HG03066 (cell line): ENCODE data around the gene KIAA0930.
A peak's percentile ranks its signal among the peaks of the same experiment; 100 is the strongest.

Experiments used
- ATAC-seq: cut with Tn5 transposase; IDR thresholded peaks from one replicate; pipeline ENCODE4 v1.9.1; 2021; ENCODE audit warnings: low read depth; ENCODE audit not compliant: unreplicated experiment

KIAA0930 gene

GRCh38 chr22:45238957-45239680 is 1.6 kb downstream of the KIAA0930 start:
- no peak for ATAC-seq

GRCh38 chr22:45238076-45238956 is 2.4 kb downstream of the KIAA0930 start:
- no peak for ATAC-seq

GRCh38 chr22:45237065-45237990 is 3.4 kb downstream of the KIAA0930 start:
- no peak for ATAC-seq

GRCh38 chr22:45235851-45236342 is 4.8 kb downstream of the KIAA0930 start:
- no peak for ATAC-seq

- peak; percentile 82 for ATAC-seq
These were observed 5.5 kb downstream of the KIAA0930 start for GRCh38 chr22:45235101-45235777.

DNA sequence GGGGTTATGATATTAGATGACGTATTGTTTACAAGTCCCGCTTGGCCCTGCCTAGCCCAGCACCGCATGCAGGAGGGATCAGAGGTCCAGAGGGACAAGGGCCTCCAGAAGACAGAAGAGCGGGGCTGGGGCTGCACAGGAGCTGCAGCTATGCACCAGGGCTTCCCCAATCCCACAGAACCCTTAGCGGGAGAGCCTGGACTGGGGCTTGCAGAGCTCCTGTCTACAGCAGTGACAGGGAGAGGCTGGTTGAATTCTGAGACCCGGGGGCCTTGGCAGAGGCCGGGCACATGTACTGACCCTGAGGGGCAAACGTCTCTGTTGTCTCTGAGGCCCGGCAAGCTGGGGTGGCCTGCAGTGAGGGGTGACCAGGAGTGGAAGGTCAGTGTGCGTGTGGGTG is 6.9 kb downstream of the KIAA0930 start:
- no peak for ATAC-seq

GRCh38 chr22:45233386-45233785 is 7.3 kb downstream of the KIAA0930 start:
- no peak for ATAC-seq

DNA sequence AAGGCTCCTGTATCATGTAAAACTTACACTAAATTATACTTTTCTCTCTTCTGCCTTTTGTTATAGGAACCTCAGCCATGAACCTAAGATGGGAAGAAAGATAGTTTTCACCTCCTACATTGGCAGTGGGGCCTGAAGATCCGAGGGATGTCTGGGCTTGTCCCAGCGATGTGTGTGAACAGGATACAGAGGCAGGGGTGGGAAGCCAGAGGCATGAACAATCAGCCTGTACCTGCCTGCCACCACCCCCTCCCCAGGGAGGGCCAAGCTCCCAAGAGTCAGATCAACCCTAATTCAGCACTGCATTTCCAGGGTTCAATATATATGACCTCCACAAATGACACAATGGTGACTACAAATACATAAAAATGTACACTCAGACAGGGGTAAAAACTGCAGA is 9.4 kb downstream of the KIAA0930 start:
- ATAC-seq: no peak

- no peak for ATAC-seq
These were observed 10.5 kb downstream of the KIAA0930 start for GRCh38 chr22:45230026-45230721.

GRCh38 chr22:45229181-45229580 is 11.5 kb downstream of the KIAA0930 start:
- ATAC-seq: no peak

- no peak for ATAC-seq
These were observed 12.3 kb downstream of the KIAA0930 start for GRCh38 chr22:45228401-45228754.

DNA sequence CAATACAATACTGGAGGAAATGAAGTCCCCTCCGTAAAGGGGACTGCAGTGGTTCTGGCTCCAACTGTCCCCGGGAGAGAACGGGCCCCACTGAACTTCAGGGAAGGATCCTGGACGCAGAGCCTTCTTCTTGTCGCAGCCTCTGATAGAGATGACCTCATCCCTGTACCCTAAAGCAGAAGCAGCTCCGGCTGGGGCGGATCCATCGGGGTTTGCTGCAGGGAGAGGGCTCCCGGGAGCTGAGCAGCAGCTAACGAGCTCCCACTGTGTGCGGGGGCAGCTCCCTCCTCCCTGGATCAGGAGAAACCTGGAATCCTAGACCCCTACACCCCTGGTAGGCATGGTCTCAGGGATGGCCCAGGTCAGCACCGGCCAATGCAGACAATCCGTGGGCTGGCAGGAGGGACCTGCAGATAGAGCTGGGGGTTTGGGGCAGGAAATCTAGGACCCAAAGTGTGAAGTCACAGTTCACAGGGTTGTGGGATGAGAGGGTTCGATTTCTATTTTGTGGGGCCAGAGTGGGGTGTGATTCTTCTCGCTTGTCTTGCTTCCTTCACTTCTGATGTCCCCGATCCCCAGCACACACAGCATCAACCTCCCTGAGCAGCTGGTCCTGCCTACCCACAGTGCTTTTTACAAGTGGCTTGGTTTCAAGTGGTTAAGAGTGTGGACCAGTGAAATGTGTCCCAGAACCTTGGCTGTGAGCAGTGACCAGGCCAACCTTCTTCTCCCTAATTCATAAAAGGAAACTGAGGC is 12.9 kb downstream of the KIAA0930 start:
- ATAC-seq: no peak

GRCh38 chr22:45226503-45227186 is 14.0 kb downstream of the KIAA0930 start:
- ATAC-seq: no peak

DNA sequence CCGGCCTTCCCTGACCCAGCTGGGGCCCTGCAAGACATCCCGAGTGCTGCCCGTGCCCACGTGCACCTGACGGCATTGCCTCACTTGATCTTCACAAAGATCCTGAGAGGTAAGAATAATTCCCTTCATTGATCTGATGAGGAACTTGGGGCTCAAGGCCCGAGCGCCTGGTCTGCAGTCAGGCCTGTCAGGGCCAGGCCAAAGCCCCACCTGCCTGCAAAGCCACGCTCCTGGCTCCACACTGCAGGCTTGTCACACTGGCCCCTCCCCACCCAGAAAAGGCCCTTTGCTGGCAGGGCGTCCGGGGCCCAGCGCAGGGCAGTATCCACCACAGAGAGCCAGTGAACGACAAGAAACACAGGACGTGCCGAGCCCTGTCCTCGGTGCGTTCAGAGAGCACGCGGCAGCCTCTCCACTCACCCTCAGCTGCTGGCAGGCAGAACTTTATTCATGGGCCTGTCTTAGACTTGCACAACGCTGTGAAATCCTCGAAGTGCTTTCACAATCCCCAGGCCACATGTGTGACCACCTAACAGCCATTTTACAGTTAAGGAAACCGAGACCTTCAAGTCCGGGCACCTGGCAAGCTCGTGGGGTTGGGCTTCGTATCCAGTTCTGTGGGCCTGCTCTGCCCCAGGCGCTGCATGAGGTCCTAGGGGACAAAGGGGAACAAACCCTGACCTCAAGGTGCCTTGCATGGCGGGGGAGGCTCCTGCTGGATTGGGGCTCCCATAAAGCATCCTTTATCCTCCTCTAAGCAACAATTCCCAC is 14.8 kb downstream of the KIAA0930 start:
- ATAC-seq: no peak

DNA sequence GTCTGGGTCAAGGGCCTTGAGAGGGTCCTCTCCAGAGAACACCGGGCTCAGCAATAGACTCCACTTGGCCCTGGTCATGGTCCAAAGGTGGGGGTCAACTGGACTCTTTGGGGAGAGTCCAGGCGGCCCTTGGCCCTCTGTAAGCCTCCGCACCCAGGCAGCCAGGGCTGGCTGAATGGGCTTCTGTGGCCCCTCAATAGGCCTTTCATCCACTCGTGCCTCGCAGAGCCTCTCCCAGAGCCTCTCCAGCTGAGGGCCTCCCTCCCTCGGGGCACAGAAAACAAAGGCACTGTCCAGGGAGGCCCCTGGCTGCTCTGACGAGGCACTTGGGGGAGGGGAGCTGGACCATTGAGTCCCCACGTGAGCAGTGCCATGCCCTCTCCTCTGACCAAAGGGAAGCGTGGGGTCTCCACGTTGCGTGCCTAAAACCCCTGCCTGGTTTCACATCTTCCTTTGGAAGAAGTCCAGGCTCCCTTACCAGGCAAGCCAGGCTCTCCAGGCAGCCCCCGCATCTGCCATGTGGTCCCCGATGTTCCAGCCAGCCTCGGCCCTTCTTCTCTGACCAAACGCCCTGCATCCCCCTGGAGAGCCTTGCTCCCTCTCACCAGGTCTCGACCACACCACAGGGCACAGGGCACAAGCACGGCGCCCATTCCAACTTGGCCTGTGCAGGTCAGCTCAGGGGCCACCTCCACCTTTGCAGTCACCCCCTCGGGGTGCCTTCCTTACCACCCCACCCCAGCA is 15.5 kb downstream of the KIAA0930 start:
- no peak for ATAC-seq

- no peak for ATAC-seq
These were observed 16.4 kb downstream of the KIAA0930 start for GRCh38 chr22:45224331-45224730.
